Activated CD4-positive, alpha-beta T cell treated with anti-CD3 and anti-CD28 coated beads, Interleukin-2, amount 10 ng/mL, durations not matched to agents 7 days and 5 days (primary cell): Measurements from ENCODE around the gene NPAT. TPM values are rescaled to one million over a fixed set of nuclear protein-coding genes. Genes with fewer than 3 reads are reported as not detected.

Source experiments
- CTCF ChIA-PET: fragments of 350-600 bp; sonication (Branson Sonifier 250); formaldehyde crosslinking; loops from one replicate; lab custom pipeline; 2021; ENCODE audit warnings: antibody characterized with exemption; lab: Charles Lee
- POLR2A ChIA-PET: fragments of 350-600 bp; sonication (Branson Sonifier 250); formaldehyde crosslinking; loops from one replicate; lab custom pipeline; 2021; ENCODE audit warnings: antibody characterized with exemption; lab: Charles Lee
- DNase-seq: peaks from one replicate; pipeline ENCODE4 v3.0.0-alpha.2; 2020
- H3K27ac Mint-ChIP-seq: one replicate; pipeline ENCODE4 v1.8.0; 2021; ENCODE audit warnings: mild to moderate bottlenecking, moderate library complexity, mixed read lengths
- H3K27me3 Mint-ChIP-seq: one replicate; pipeline ENCODE4 v1.8.0; 2021; ENCODE audit warnings: mixed read lengths
- H3K36me3 Mint-ChIP-seq: one replicate; pipeline ENCODE4 v1.8.0; 2021; ENCODE audit warnings: low read depth, mixed read lengths
- H3K4me1 Mint-ChIP-seq: one replicate; pipeline ENCODE4 v1.8.0; 2021; ENCODE audit warnings: mixed read lengths
- H3K4me3 Mint-ChIP-seq: one replicate; pipeline ENCODE4 v1.8.0; 2021; ENCODE audit warnings: mild to moderate bottlenecking, moderate library complexity, mixed read lengths
- H3K9me3 Mint-ChIP-seq: one replicate; pipeline ENCODE4 v1.8.0; 2021; ENCODE audit warnings: mixed read lengths
- total RNA-seq, 2 experiments: library from RNA; stranded (reverse); gene quantifications; one replicate each; pipeline ENCODE4 v1.2.3, GENCODE V29; 2021

Gene NPAT
- total RNA-seq: 10 to 100 TPM; 49.8 to 74.6 TPM

DNA sequence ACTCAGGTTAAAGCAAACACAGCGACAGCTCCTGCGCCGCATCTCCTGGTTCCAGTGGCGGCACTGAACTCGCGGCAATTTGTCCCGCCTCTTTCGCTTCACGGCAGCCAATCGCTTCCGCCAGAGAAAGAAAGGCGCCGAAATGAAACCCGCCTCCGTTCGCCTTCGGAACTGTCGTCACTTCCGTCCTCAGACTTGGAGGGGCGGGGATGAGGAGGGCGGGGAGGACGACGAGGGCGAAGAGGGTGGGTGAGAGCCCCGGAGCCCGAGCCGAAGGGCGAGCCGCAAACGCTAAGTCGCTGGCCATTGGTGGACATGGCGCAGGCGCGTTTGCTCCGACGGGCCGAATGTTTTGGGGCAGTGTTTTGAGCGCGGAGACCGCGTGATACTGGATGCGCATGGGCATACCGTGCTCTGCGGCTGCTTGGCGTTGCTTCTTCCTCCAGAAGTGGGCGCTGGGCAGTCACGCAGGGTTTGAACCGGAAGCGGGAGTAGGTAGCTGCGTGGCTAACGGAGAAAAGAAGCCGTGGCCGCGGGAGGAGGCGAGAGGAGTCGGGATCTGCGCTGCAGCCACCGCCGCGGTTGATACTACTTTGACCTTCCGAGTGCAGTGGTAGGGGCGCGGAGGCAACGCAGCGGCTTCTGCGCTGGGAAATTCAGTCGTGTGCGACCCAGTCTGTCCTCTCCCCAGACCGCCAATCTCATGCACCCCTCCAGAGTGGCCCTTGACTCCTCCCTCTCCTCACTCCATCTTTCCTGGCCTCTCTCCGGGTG is at the start of gene NPAT, which contains the start of gene ATM:
TSS of gene NPAT (minus strand) at position 65 of the 774 bp plus-strand sequence. CDS start 102 bp downstream, outside the sequence.
TSS of gene ATM (plus strand) at position 494 of the 774 bp plus-strand sequence. CDS start 4,558 bp downstream, outside the sequence.
- Mint-ChIP-seq H3K9me3 (no peaks in the 10 kb centered on the region), H3K27ac (no peak within 1 kb of the TSS), H3K4me1 (peaks cover 39% of the 10 kb centered on the region), H3K36me3 (peaks cover 47% of the 10 kb centered on the region), H3K4me3 (no peak within 1 kb of the TSS), H3K27me3 (no peaks in the 10 kb centered on the region)
- peak; percentile 98 for DNase-seq
- CTCF ChIA-PET: interaction anchor here (0.6 to 3.7 kb wide), 14 partner anchors 9 to 425 kb away, joined by 3 to 21 read pairs (median 4); partner anchors contain the start of gene C11orf65
- POLR2A ChIA-PET: interaction anchor here (0.7 to 1.0 kb wide), 2 partner anchors 15 to 269 kb away, joined by 3 read pairs; no protein-coding TSS in a partner anchor

DNA sequence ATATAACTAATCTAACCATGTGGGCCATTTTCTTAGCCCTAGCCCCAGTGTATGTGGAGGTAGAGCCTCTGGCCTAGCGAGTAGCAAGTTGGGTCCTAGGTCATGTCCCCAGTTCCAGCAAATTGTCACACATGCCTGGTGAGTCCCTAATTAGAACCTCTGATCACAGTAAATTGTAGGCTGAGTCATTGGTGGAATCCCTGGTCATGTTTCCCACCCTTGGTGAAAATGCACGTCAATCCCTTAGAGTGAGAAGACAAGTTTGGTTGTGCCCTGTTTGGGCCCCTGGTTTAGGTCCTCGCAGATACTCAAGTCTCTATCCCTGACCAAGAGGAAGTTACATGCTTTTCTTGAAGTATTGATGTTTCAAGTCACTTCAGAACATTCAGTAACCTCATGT is 47.1 kb upstream of the NPAT start:
- H3K36me3 Mint-ChIP-seq: peaks cover 65% of the 10 kb centered on the region
- DNase-seq: no peak
- H3K27me3 Mint-ChIP-seq: no peaks in the 10 kb centered on the region
- peaks cover 11% of the 10 kb centered on the region for H3K9me3 Mint-ChIP-seq
- H3K4me3 Mint-ChIP-seq: no peak overlapping the region
- CTCF ChIA-PET: no interaction called here
- peaks cover 4% of the 10 kb centered on the region for H3K4me1 Mint-ChIP-seq
- H3K27ac Mint-ChIP-seq: no peak overlapping the region
- POLR2A ChIA-PET: no interaction called here

- H3K4me1 Mint-ChIP-seq: peaks cover 19% of the 10 kb centered on the region
- peaks cover 70% of the 10 kb centered on the region for H3K36me3 Mint-ChIP-seq
- ChIA-PET POLR2A (no interaction called here), CTCF (interaction anchor here (1.1 kb wide), 1 partner anchor 16 kb away, joined by 3 read pairs; no protein-coding TSS in a partner anchor)
- no peak overlapping the region for H3K27ac Mint-ChIP-seq
- no peak for DNase-seq
- no peaks in the 10 kb centered on the region for H3K9me3 Mint-ChIP-seq
- H3K27me3 Mint-ChIP-seq: no peaks in the 10 kb centered on the region
- no peak overlapping the region for H3K4me3 Mint-ChIP-seq
Observed at GRCh38 chr11:108253176-108253575, 30.7 kb upstream of the NPAT start.

DNA sequence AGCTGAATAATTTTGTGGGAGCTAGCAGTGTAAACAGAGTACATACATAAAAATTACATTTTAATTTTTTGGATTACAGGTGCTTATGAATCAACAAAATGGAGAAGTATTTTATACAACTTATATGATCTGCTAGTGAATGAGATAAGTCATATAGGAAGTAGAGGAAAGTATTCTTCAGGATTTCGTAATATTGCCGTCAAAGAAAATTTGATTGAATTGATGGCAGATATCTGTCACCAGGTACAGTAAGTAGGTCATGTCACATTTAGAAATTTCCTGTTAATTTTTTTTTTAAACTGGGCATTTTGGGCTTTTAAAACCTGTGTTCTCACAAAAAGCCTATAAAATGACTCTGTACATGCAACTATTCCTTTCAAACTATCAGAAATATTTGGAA is 24.4 kb upstream of the NPAT start:
- Mint-ChIP-seq H3K4me3 (no peak overlapping the region), H3K27ac (no peak overlapping the region), H3K27me3 (no peaks in the 10 kb centered on the region), H3K36me3 (peaks cover 73% of the 10 kb centered on the region), H3K4me1 (peaks cover 43% of the 10 kb centered on the region), H3K9me3 (no peaks in the 10 kb centered on the region)
- DNase-seq: no peak
- ChIA-PET POLR2A (no interaction called here), CTCF (no interaction called here)

DNA sequence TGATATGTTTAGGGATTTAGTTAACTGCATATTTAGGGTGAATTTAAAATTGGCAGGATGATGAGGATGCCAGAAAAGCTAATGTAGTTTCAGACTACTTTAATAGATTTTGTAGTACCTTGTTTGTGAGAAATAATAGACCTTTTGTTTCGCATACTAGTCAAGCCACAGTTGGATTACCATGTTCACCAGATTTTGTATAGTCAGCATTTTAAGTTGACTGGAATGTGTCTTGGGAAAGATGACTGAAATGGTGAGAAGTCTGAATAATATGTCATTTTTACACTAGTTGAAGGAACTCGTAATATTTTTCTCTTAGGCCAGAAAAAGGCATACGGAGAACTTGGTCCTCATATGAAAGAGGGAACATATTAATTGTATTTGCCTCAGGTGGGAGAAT is 23.9 kb upstream of the NPAT start:
- Mint-ChIP-seq H3K27ac (no peak overlapping the region), H3K4me3 (no peak overlapping the region), H3K4me1 (peaks cover 46% of the 10 kb centered on the region), H3K36me3 (peaks cover 75% of the 10 kb centered on the region), H3K9me3 (no peaks in the 10 kb centered on the region), H3K27me3 (no peaks in the 10 kb centered on the region)
- POLR2A ChIA-PET: no interaction called here
- DNase-seq: no peak
- CTCF ChIA-PET: interaction anchor here (0.6 kb wide), 1 partner anchor 93 kb away, joined by 5 read pairs; no protein-coding TSS in a partner anchor

DNA sequence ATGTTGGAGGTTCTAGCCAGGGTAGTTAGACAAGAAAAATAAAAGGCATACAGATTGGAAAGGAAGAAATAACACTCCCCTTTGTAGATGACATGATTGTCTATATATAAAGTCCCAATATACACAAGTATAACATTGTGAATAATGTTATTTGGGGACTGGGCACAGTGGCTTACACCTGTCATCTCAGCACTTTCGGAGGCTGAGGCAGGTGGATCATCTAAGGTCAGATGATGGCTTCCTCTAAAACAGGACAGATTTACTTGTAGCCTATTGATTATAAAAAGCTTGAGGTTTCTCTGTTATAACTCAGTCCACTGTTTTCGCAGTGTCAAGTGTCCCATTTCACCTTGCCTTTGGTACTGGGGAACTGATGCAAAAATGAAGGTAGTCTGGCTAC is 20.0 kb upstream of the NPAT start:
- ChIA-PET CTCF (no interaction called here), POLR2A (no interaction called here)
- Mint-ChIP-seq H3K27me3 (no peaks in the 10 kb centered on the region), H3K4me3 (no peak overlapping the region), H3K4me1 (peaks cover 58% of the 10 kb centered on the region), H3K27ac (peak overlapping the region; percentile 72), H3K9me3 (peaks cover 5% of the 10 kb centered on the region), H3K36me3 (peaks cover 76% of the 10 kb centered on the region)
- DNase-seq: no peak

DNA sequence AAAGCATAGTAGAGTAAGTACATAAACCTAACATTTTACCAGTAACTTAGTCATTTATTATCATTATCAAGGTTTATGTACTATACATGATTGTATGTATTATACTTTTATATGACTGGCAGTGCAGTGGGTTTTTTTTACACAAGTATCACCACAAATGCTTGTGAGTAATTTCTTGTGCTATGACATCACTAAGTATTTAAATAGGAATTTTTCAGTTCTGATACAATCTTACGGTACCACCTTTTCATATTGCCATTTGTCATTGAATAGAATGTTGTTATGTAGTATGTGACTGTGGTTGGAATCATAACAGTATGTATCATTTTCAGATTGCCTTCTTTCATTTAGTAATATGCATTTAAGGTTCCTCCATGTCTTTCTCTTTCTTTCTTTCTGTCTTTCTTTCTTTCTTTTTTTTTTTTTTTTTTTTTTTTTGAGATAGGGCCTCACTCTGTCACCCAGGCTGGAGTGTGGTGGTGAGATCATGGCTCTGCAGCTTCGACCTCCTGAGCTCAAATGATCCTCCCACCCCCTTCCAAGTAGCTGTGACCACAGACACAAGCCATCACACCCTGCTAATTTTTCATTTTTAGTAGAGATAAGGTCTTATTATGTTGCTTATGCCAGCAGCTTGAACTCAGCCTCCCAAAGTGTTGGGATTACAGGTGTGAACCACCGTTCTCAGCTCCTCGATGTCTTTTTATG is 19.0 kb upstream of the NPAT start:
- Mint-ChIP-seq H3K4me3 (no peak overlapping the region), H3K27me3 (no peaks in the 10 kb centered on the region), H3K36me3 (peaks cover 76% of the 10 kb centered on the region), H3K27ac (peak overlapping the region; percentile 78), H3K4me1 (peaks cover 62% of the 10 kb centered on the region), H3K9me3 (peaks cover 5% of the 10 kb centered on the region)
- ChIA-PET POLR2A (no interaction called here), CTCF (interaction anchor here (1.2 to 1.8 kb wide), 3 partner anchors 9 to 18 kb away, joined by 4 to 8 read pairs (median 6); partner anchors contain the start of gene ATM)
- DNase-seq: no peak

DNA sequence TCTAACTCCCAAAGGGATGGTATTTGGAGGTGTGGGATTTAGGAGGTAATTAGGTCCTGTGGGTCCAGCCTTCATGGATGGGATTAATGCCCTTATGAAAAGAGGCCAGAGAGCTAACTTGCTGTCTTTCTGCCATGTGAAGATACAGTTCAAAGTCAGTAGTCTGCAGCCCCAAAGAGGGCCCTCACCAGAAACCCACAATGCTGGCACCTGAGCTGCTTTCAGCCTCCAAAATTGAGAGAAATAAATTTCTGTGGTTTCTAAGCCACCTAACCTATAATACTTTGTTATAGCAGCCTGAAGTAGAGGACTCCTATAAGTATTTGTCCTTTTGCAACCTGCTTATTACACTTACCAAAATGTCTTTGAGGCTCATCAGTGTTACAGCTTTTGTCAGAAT is 16.6 kb upstream of the NPAT start:
- H3K4me3 Mint-ChIP-seq: peak overlapping the region; percentile 47
- H3K27ac Mint-ChIP-seq: peak overlapping the region; percentile 82
- DNase-seq: peak; percentile 44
- H3K9me3 Mint-ChIP-seq: peaks cover 7% of the 10 kb centered on the region
- CTCF ChIA-PET: no interaction called here
- POLR2A ChIA-PET: no interaction called here
- peaks cover 77% of the 10 kb centered on the region for H3K36me3 Mint-ChIP-seq
- H3K27me3 Mint-ChIP-seq: no peaks in the 10 kb centered on the region
- H3K4me1 Mint-ChIP-seq: peaks cover 78% of the 10 kb centered on the region

- Mint-ChIP-seq H3K9me3 (peaks cover 7% of the 10 kb centered on the region), H3K27me3 (no peaks in the 10 kb centered on the region), H3K4me1 (peaks cover 84% of the 10 kb centered on the region), H3K36me3 (peaks cover 84% of the 10 kb centered on the region), H3K27ac (peak overlapping the region; percentile 96), H3K4me3 (peak overlapping the region; percentile 63)
- POLR2A ChIA-PET: interaction anchor here (1.1 kb wide), 2 partner anchors 13 to 15 kb away, joined by 3 to 4 read pairs; partner anchors contain the start of gene NPAT
- DNase-seq: no peak
- CTCF ChIA-PET: interaction anchor here (1.5 to 2.6 kb wide), 3 partner anchors 11 to 15 kb away, joined by 3 to 21 read pairs (median 5); partner anchors contain the start of genes ATM and NPAT
Observed at GRCh38 chr11:108237058-108237481, 14.6 kb upstream of the NPAT start.

- POLR2A ChIA-PET: interaction anchor here (0.7 to 0.8 kb wide), 2 partner anchors 12 to 91 kb away, joined by 3 to 7 read pairs; no protein-coding TSS in a partner anchor
- Mint-ChIP-seq H3K36me3 (peaks cover 84% of the 10 kb centered on the region), H3K4me1 (peaks cover 80% of the 10 kb centered on the region)
Observed at GRCh38 chr11:108235633-108236032, 13.2 kb upstream of the NPAT start.

DNA sequence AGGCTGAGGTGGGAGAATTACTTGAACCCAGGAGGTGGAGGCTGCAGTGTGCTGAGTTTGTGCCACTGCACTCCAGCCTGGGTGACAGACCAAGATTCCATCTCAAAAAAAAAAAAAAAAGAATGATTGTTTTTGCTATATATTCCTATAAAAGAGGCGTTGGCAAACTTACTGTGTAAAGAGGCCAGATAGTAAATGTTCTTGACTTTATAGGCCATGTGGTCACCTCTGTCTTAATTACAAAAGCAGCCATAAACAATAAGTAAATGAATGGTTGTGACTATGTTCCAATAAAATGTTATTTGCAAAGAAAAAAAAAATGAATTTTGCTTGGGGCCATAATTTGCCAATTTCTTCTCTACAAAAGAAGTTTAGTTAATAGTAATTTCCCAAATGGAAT is 12.8 kb upstream of the NPAT start:
- peak overlapping the region; percentile 96 for H3K27ac Mint-ChIP-seq
- no peaks in the 10 kb centered on the region for H3K27me3 Mint-ChIP-seq
- CTCF ChIA-PET: no interaction called here

More at GRCh38 chr11:108235633-108236032, 13.2 kb upstream of the NPAT start:
- H3K27ac Mint-ChIP-seq: peak overlapping the region; percentile 96
- H3K4me3 Mint-ChIP-seq: peak overlapping the region; percentile 63
- H3K9me3 Mint-ChIP-seq: peaks cover 7% of the 10 kb centered on the region
- H3K27me3 Mint-ChIP-seq: no peaks in the 10 kb centered on the region
- DNase-seq: no peak
- CTCF ChIA-PET: interaction anchor here (2.6 kb wide), 1 partner anchor 12 kb away, joined by 21 read pairs; the partner anchor contains the start of genes ATM and NPAT

DNA sequence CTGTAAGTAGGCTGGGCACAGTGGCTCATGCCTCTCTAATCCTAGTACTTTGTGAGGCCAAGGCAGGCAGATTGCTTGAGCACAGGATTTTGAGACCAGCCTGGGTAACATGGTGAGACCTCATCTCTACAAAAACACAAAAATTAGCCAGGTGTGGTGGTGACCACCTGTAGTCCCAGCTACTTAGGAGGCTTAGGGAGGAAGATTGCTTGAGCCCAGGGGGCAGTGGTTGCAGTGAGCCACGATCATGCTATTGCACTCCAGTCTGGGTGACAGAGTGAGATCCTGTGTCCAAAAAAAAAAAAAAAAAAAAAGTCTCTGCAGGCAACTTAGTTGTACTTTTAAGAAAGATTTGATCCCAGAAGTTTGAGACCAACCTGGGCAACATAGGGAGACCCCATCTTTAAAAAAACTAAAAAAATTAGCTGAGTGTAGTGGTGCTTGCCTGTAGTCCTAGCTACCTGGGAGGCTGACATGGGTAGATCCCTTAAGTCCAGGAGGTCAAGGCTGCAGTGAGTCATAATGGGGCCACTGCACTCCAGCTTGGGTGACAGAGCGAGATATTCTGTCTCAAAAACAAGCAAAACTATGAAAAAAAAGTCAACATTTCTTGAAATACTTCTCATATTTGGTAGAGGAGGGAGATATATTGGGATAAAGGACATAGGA is 11.0 kb upstream of the NPAT start:
- no peak for DNase-seq
- CTCF ChIA-PET: interaction anchor here (0.6 to 2.3 kb wide), 3 partner anchors 10 to 86 kb away, joined by 3 to 10 read pairs (median 3); partner anchors contain the start of genes ATM and NPAT
- H3K36me3 Mint-ChIP-seq: peaks cover 86% of the 10 kb centered on the region
- no peaks in the 10 kb centered on the region for H3K27me3 Mint-ChIP-seq
- H3K27ac Mint-ChIP-seq: peak overlapping the region; percentile 46
- peaks cover 2% of the 10 kb centered on the region for H3K9me3 Mint-ChIP-seq
- POLR2A ChIA-PET: no interaction called here
- no peak overlapping the region for H3K4me3 Mint-ChIP-seq
- H3K4me1 Mint-ChIP-seq: peaks cover 80% of the 10 kb centered on the region

More for the DNA sequence above, 12.8 kb upstream of the NPAT start:
- Mint-ChIP-seq H3K36me3 (peaks cover 84% of the 10 kb centered on the region), H3K4me1 (peaks cover 80% of the 10 kb centered on the region), H3K4me3 (no peak overlapping the region), H3K9me3 (peaks cover 5% of the 10 kb centered on the region)
- DNase-seq: no peak
- POLR2A ChIA-PET: no interaction called here
